ENCODE results near the gene IRAK2. TPM values are rescaled to one million over a fixed set of nuclear protein-coding genes. Genes with fewer than 3 reads are reported as not detected.

IRAK2 gene
- polyA plus RNA-seq, 3 donors, result 0.78 to 2.0 (median 1.5) TPM

DNA sequence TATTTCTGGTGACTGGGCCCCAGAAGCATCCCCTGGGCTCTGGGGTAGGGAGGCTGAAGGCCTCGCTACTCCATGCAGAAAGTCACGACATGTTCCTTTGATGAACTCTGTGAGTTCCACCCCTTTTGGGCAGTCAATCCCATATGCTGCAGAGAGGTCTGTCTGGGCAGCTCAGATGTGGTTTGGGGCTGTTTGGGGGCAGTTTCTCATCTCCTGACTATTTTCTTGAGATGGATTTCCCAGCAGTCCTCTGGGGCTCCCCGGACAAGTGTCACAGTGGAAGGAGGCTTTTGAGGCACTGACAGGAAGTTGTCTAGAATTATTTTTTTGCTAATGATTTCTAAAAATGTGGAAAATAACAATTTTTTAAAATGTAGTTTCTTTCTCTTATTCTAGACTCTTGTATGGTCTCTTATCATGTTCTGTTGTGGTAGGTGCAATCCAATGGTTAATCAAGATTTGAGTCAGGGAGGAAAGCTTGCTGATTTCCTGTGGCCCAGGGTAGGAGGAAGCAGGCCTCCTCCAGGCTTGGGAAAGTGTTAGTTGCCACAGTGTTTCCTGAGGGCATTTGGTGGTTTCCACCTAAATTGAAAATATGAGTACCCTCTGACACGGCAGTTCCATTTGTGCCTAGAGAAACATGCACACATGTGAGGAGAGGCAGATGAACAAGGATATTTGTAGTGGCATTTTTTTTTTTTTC lies 63.7 kb downstream of the IRAK2 start:
- peak overlapping the region; percentile 15 for H3K4me2 ChIP-seq (replicated peaks; ENCODE audit: extremely low read depth, low read length, poor library complexity, severe bottlenecking)
- peak overlapping the region; percentile 40 to 52 for H3K4me3 Mint-ChIP-seq

GRCh38 chr3:10229576-10229975 lies 64.9 kb downstream of the IRAK2 start:
- Mint-ChIP-seq H3K36me3 (peaks cover 10 to 13% of the 10 kb centered on the region in 2 donors), H3K9me3 (peaks cover 0 to 2% (median 0%) of the 10 kb centered on the region in 7 donors), H3K27me3 (ENCODE audit: low read depth in 3 of 3) (no peaks in the 10 kb centered on the region), H3K4me1 (peaks cover 47% of the 10 kb centered on the region), H3K4me3 (no peak overlapping the region), H3K27ac (peak overlapping the region; percentile 90 to 96 (median 93))
- Histone ChIP-seq H3K4me2 (replicated peaks; ENCODE audit: extremely low read depth, low read length, poor library complexity, severe bottlenecking) (no peak overlapping the region), H3K9me3 (replicated peaks in 1 of 2; ENCODE audit: control insufficient read depth in 1 of 2, insufficient read depth in 1 of 2, low read length in 2 of 2) (no peaks in the 10 kb centered on the region), H4K20me1 (ENCODE audit: insufficient read depth, low read length) (no peaks in the 10 kb centered on the region), H3K4me1 (ENCODE audit: control insufficient read depth in 1 of 2, insufficient read depth in 2 of 2, low read length in 2 of 2) (peaks cover 52 to 67% of the 10 kb centered on the region in 2 donors), H3K79me2 (ENCODE audit: insufficient read depth, low read length) (no peaks in the 10 kb centered on the region), H3K36me3 (replicated peaks in 1 of 2; ENCODE audit: control insufficient read depth in 1 of 2, insufficient read depth in 2 of 2, low read length in 2 of 2) (peaks cover 0 to 4% of the 10 kb centered on the region in 2 donors), H3K4me3 (replicated peaks in 1 of 3; ENCODE audit: low read depth in 2 of 3, low read length in 3 of 3) (no peak overlapping the region), H3K9ac (ENCODE audit: insufficient read depth, low read length, poor library complexity, severe bottlenecking) (no peak overlapping the region), H3K27ac (ENCODE audit: low read depth in 1 of 2, low read length in 2 of 2) (peak overlapping the region in 1 of 2 donors; percentile 88), H3K27me3 (ENCODE audit: control insufficient read depth in 2 of 2, insufficient read depth in 2 of 2, low read length in 2 of 2) (no peaks in the 10 kb centered on the region), H2AFZ (ENCODE audit: insufficient read depth, low read depth, low read length, poor library complexity, severe bottlenecking) (no peak overlapping the region)
- DNase-seq, result no peak
- intact Hi-C loops (cut with micrococcal nuclease), result loop anchor here (2.0 to 5.0 kb wide), 2 partner anchors 63 to 67 kb away; partner anchors contain the start of gene IRAK2 (in 1 of the 2)
- TF ChIP-seq, protein P1, sequence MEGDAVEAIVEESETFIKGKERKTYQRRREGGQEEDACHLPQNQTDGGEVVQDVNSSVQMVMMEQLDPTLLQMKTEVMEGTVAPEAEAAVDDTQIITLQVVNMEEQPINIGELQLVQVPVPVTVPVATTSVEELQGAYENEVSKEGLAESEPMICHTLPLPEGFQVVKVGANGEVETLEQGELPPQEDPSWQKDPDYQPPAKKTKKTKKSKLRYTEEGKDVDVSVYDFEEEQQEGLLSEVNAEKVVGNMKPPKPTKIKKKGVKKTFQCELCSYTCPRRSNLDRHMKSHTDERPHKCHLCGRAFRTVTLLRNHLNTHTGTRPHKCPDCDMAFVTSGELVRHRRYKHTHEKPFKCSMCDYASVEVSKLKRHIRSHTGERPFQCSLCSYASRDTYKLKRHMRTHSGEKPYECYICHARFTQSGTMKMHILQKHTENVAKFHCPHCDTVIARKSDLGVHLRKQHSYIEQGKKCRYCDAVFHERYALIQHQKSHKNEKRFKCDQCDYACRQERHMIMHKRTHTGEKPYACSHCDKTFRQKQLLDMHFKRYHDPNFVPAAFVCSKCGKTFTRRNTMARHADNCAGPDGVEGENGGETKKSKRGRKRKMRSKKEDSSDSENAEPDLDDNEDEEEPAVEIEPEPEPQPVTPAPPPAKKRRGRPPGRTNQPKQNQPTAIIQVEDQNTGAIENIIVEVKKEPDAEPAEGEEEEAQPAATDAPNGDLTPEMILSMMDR (IDR thresholded peaks at IDR 0.05), result no peak
- WGBS (ENCODE audit: insufficient coverage), result 100% methylated on average over 6 of the region's 7 CpGs

More for the DNA sequence above, 63.7 kb downstream of the IRAK2 start:
- Histone ChIP-seq H3K4me3 (replicated peaks in 1 of 3; ENCODE audit: low read depth in 2 of 3, low read length in 3 of 3) (peak overlapping the region in 1 of 3 experiments; percentile 0), H3K27me3 (ENCODE audit: control insufficient read depth in 2 of 2, insufficient read depth in 2 of 2, low read length in 2 of 2) (no peaks in the 10 kb centered on the region), H3K36me3 (replicated peaks in 1 of 2; ENCODE audit: control insufficient read depth in 1 of 2, insufficient read depth in 2 of 2, low read length in 2 of 2) (no peaks in the 10 kb centered on the region), H4K20me1 (ENCODE audit: insufficient read depth, low read length) (no peaks in the 10 kb centered on the region), H2AFZ (ENCODE audit: insufficient read depth, low read depth, low read length, poor library complexity, severe bottlenecking) (peak overlapping the region; percentile 26), H3K4me1 (ENCODE audit: control insufficient read depth in 1 of 2, insufficient read depth in 2 of 2, low read length in 2 of 2) (peaks cover 63 to 78% of the 10 kb centered on the region in 2 donors), H3K27ac (ENCODE audit: low read depth in 1 of 2, low read length in 2 of 2) (peak overlapping the region; percentile 72 to 88), H3K9me3 (replicated peaks in 1 of 2; ENCODE audit: control insufficient read depth in 1 of 2, insufficient read depth in 1 of 2, low read length in 2 of 2) (no peaks in the 10 kb centered on the region), H3K9ac (ENCODE audit: insufficient read depth, low read length, poor library complexity, severe bottlenecking) (peak overlapping the region; percentile 27), H3K79me2 (ENCODE audit: insufficient read depth, low read length) (no peaks in the 10 kb centered on the region)
- H3K36me3 Mint-ChIP-seq, result peaks cover 8 to 14% of the 10 kb centered on the region in 2 donors
- 29% methylated on average over 3 of the region's 4 CpGs for WGBS (ENCODE audit: insufficient coverage)
- intact Hi-C loops (cut with micrococcal nuclease), result loop anchor here (2.0 to 5.0 kb wide), 2 partner anchors 62 to 66 kb away; partner anchors contain the start of gene IRAK2 (in 1 of the 2)
- peaks cover 58% of the 10 kb centered on the region for H3K4me1 Mint-ChIP-seq
- no peaks in the 10 kb centered on the region for H3K27me3 Mint-ChIP-seq (ENCODE audit: low read depth in 3 of 3)
- DNase-seq, result peak; percentile 81 to 95 (median 90)
- H3K27ac Mint-ChIP-seq, result peak overlapping the region; percentile 90 to 96 (median 93)
- H3K9me3 Mint-ChIP-seq, result peaks cover 0 to 2% (median 0%) of the 10 kb centered on the region in 7 donors
- TF ChIP-seq, protein P1 (IDR thresholded peaks at IDR 0.05), result no peak

Data from CD14-positive monocyte (primary cell).